Ishikawa (cell line): ENCODE results near the gene ZNF785.

ENCODE experiments used
- CEBPB ChIP-seq: IDR thresholded peaks from 2 replicates; pipeline ENCODE4 v1.6.1; 2012
- CREB1 ChIP-seq: IDR thresholded peaks from 2 replicates; pipeline ENCODE4 v1.6.1; 2012; ENCODE audit warnings: low read depth
- EP300 ChIP-seq: IDR thresholded peaks from 2 replicates; pipeline ENCODE4 v1.6.1; 2012; ENCODE audit warnings: borderline replicate concordance
- RAD21 ChIP-seq: IDR thresholded peaks from 2 replicates; pipeline ENCODE4 v1.6.1; 2012; ENCODE audit warnings: low read depth
- TAF1 ChIP-seq: IDR thresholded peaks from 2 replicates; pipeline ENCODE4 v1.6.1; 2012; ENCODE audit warnings: low read depth, mild to moderate bottlenecking
- TCF12 ChIP-seq: IDR thresholded peaks from 2 replicates; pipeline ENCODE4 v1.6.1; 2012; ENCODE audit warnings: low read depth
- YY1 ChIP-seq: IDR thresholded peaks from 2 replicates; pipeline ENCODE4 v1.6.1; 2012; ENCODE audit warnings: low read depth
- ZBTB7A ChIP-seq: IDR thresholded peaks from 2 replicates; pipeline ENCODE4 v1.6.1; 2012; ENCODE audit warnings: low read depth

DNA sequence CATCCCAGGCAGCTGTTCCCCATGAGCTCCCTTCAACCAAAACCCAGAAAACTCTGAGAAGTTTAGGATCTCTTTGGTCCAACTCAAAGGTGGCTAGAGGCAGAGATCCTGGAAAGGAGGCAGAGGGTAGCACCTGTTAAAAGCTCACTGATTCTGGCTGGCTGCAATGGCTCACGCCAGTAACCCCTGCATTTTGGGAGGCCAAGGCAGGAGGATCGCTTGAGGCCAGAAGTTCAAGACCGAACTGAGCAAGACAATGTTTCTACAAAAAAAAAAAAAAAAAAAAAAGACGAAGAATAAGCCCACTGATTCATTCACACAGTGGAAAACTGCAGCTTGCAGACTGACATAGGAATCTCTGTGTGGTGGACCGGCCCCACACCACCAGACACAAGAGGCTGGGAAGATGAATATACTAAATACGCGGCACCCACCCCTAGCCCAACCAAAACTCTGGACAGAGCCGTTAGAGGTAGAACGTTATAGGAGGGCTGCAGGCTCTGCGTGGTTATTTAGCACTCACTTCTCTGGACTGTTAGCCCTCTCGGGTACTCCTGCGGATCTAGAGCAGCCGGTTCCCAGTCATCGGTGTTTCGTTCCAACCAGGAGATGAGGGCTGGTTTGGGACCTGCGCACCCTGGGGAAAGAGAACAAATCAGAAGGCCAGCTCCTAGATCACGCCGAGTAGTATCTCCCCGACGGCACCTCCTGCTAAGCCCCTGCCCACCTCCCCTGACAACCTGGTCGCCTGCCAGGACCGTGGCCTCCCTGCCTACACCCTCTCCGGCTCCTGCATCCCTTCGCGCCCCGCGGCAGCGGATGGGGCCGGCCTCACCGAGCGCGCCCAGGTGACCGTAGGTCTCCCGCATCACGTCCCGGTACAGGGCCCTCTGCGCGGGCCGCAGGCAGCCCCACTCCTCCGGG lies 23.8 kb upstream of the ZNF785 start:
- TF ChIP-seq YY1 (no peak), ZBTB7A (no peak; the same call in 1 of the 2 replicates), RAD21 (no peak), TCF12 (no peak), EP300 (0 out of 2 replicates have a peak, but pooled peaks have one; percentile 7), TAF1 (no peak), CEBPB (no peak), CREB1 (no peak)
